Esophagus muscularis mucosa (tissue), 4 donors: ENCODE data around the gene GSPT2.

ENCODE experiments used
- EP300 ChIP-seq: sonication (generic); formaldehyde crosslinking; IDR thresholded peaks from one replicate; pipeline ENCODE4 v1.6.1; 2017; ENCODE audit warnings: antibody characterized with exemption
- POLR2A ChIP-seq: fragments of 450-650 bp; IDR thresholded peaks from one replicate; pipeline ENCODE4 v1.6.1; 2017; ENCODE audit warnings: antibody characterized with exemption, moderate library complexity, mild to moderate bottlenecking, low read depth
- TF ChIP-seq, protein P1 (sequence below), 3 experiments: fragments of 200-600 bp in 2 of 3; fragments of 450-650 bp in 1 of 3; sonication (generic) in 2 of 3; IDR thresholded peaks; one replicate each; pipeline ENCODE4 v1.5.1; 2017 to 2019; ENCODE audit warnings: antibody characterized with exemption in 3 of 3, mild to moderate bottlenecking in 2 of 3, moderate library complexity in 1 of 3

- TF ChIP-seq, protein P1, sequence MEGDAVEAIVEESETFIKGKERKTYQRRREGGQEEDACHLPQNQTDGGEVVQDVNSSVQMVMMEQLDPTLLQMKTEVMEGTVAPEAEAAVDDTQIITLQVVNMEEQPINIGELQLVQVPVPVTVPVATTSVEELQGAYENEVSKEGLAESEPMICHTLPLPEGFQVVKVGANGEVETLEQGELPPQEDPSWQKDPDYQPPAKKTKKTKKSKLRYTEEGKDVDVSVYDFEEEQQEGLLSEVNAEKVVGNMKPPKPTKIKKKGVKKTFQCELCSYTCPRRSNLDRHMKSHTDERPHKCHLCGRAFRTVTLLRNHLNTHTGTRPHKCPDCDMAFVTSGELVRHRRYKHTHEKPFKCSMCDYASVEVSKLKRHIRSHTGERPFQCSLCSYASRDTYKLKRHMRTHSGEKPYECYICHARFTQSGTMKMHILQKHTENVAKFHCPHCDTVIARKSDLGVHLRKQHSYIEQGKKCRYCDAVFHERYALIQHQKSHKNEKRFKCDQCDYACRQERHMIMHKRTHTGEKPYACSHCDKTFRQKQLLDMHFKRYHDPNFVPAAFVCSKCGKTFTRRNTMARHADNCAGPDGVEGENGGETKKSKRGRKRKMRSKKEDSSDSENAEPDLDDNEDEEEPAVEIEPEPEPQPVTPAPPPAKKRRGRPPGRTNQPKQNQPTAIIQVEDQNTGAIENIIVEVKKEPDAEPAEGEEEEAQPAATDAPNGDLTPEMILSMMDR (IDR thresholded peaks at IDR 0.05) = no peak
- no peak for TF ChIP-seq POLR2A
- no peak for TF ChIP-seq EP300
Measured at GRCh38 chrX:51728202-51728601, 15.0 kb upstream of the GSPT2 start.
